ENCODE data around the gene POLD4. TPM values are rescaled to one million over a fixed set of nuclear protein-coding genes. Genes with fewer than 3 reads are reported as not detected.

POLD4 gene
- total RNA-seq, 1 donor = 43.2 TPM

Small RNA genes within 50 kb of the gene (small RNA-seq; reads per million reads assigned to genes)
- gene RN7SKP239 (not detected), gene RNU6-1238P (not detected)

Other genes starting within 250 kb of the POLD4 start
- gene KDM2A, start 234.3 kb downstream of the POLD4 start, total RNA-seq = 50.5 and 52.8 TPM in 2 replicates
- 24.5 and 33.2 TPM in 2 replicates for gene GRK2, start 87.1 kb downstream of the POLD4 start, total RNA-seq
- 29.6 and 29.8 TPM in 2 replicates for gene ANKRD13D, start 64.2 kb downstream of the POLD4 start, total RNA-seq
- 16.1 and 21.2 TPM in 2 replicates for gene SSH3, start 50.0 kb downstream of the POLD4 start, total RNA-seq
- gene CLCF1, start 20.1 kb upstream of the POLD4 start, total RNA-seq = 3.5 and 4.7 TPM in 2 replicates
- gene RAD9A, start 38.4 kb upstream of the POLD4 start, total RNA-seq = 4.3 and 6.4 TPM in 2 replicates
- 172 and 202 TPM in 2 replicates for gene PPP1CA, start 48.3 kb upstream of the POLD4 start, total RNA-seq
- not detected in 2 replicates for gene TBC1D10C, start 50.5 kb upstream of the POLD4 start, total RNA-seq
- gene CARNS1, start 62.1 kb upstream of the POLD4 start, total RNA-seq = not detected in 2 replicates
- 42.3 and 47.0 TPM in 2 replicates for gene RPS6KB2, start 74.9 kb upstream of the POLD4 start, total RNA-seq
- gene PTPRCAP, start 84.1 kb upstream of the POLD4 start, total RNA-seq = 0.32 TPM in 1 of 2 replicates, not detected in the other
- 85.5 and 102 TPM in 2 replicates for gene CORO1B, start 89.9 kb upstream of the POLD4 start, total RNA-seq
- not detected in 2 replicates for gene GPR152, start 99.2 kb upstream of the POLD4 start, total RNA-seq
- gene CABP4, start 101.8 kb upstream of the POLD4 start, total RNA-seq = not detected in 2 replicates
- 18.4 and 18.6 TPM in 2 replicates for gene TMEM134, start 115.7 kb upstream of the POLD4 start, total RNA-seq
- 42.7 and 55.1 TPM in 2 replicates for gene AIP, start 129.5 kb upstream of the POLD4 start, total RNA-seq
- gene PITPNM1, start 151.8 kb upstream of the POLD4 start, total RNA-seq = 21.9 and 22.9 TPM in 2 replicates
- gene CDK2AP2, start 154.6 kb upstream of the POLD4 start, total RNA-seq = 13.5 and 16.8 TPM in 2 replicates
- gene CABP2, start 169.9 kb upstream of the POLD4 start, total RNA-seq = not detected in 2 replicates
- gene GSTP1, start 230.3 kb upstream of the POLD4 start, total RNA-seq = 495 and 721 TPM in 2 replicates